HEK293T (cell line): ENCODE data around the gene WDTC1.

ENCODE experiments used
- ARNT ChIP-seq: fragments of 450-650 bp; IDR thresholded peaks from 2 replicates; pipeline ENCODE4 v1.6.1; 2017; ENCODE audit warnings: mild to moderate bottlenecking
- FOXA1 ChIP-seq: fragments of 450-650 bp; IDR thresholded peaks from 2 replicates; pipeline ENCODE4 v1.6.1; 2016; ENCODE audit warnings: mild to moderate bottlenecking
- FOXK2 ChIP-seq: fragments of 450-650 bp; IDR thresholded peaks from 2 replicates; pipeline ENCODE4 v1.6.1; 2016; ENCODE audit warnings: mild to moderate bottlenecking
- HDGF ChIP-seq: fragments of 450-650 bp; IDR thresholded peaks from 2 replicates; pipeline ENCODE4 v1.6.1; 2017; ENCODE audit warnings: antibody characterized with exemption, borderline replicate concordance
- LEF1 ChIP-seq: fragments of 450-650 bp; IDR thresholded peaks from 2 replicates; pipeline ENCODE4 v1.6.1; 2017; ENCODE audit warnings: mild to moderate bottlenecking, borderline replicate concordance
- PKNOX1 ChIP-seq: fragments of 450-650 bp; IDR thresholded peaks from 2 replicates; pipeline ENCODE4 v1.6.1; 2016
- SP1 ChIP-seq: fragments of 450-650 bp; IDR thresholded peaks from 2 replicates; pipeline ENCODE4 v1.6.1; 2017
- SUZ12 ChIP-seq: fragments of 450-650 bp; IDR thresholded peaks from 2 replicates; pipeline ENCODE4 v1.6.1; 2016; ENCODE audit warnings: mild to moderate bottlenecking
- TARDBP ChIP-seq: fragments of 450-650 bp; IDR thresholded peaks from 2 replicates; pipeline ENCODE4 v1.6.1; 2016
- ZNF384 ChIP-seq: fragments of 450-650 bp; IDR thresholded peaks from 2 replicates; pipeline ENCODE4 v1.6.1; 2016

- TF ChIP-seq ARNT (no peak), SP1 (no peak), FOXK2 (no peak), ZNF384 (no peak), HDGF (no peak), SUZ12 (no peak), PKNOX1 (no peak), LEF1 (no peak), FOXA1 (no peak), TARDBP (no peak)
These were observed 110.8 kb downstream of the WDTC1 start for GRCh38 chr1:27345272-27345671.
